HG03139 (cell line): ENCODE results near the gene NDE1.
"Not testable (repeated sequence)": the region's sequence is repeated elsewhere in the genome, so short reads cannot be mapped to it uniquely, and the experiment has no call there.

Experiments used
- ATAC-seq: cut with Tn5 transposase; IDR thresholded peaks from one replicate; pipeline ENCODE4 v1.9.1; 2021; ENCODE audit not compliant: unreplicated experiment

The NDE1 gene

GRCh38 chr16:15650019-15650697 lies at the start of gene NDE1:
Gene NDE1, plus strand, starts transcription at chr16:15650245. Its CDS starts 14,534 bp downstream, at chr16:15664779.
- ATAC-seq: peak; percentile 74

- ATAC-seq: no peak
Observed at GRCh38 chr16:15601212-15601879, 48.7 kb upstream of the NDE1 start.

GRCh38 chr16:15602285-15603044 lies 47.6 kb upstream of the NDE1 start:
- no peak for ATAC-seq

- no peak for ATAC-seq
Observed at GRCh38 chr16:15604460-15605440, 45.3 kb upstream of the NDE1 start.

GRCh38 chr16:15605839-15606517 lies 44.1 kb upstream of the NDE1 start:
- ATAC-seq: no peak

GRCh38 chr16:15606518-15607220 lies 43.4 kb upstream of the NDE1 start:
- ATAC-seq: no peak

GRCh38 chr16:15607221-15607699 lies 42.8 kb upstream of the NDE1 start:
- not testable (repeated sequence) for ATAC-seq

GRCh38 chr16:15607700-15608396 lies 42.2 kb upstream of the NDE1 start:
- no peak for ATAC-seq

- no peak for ATAC-seq
Observed at GRCh38 chr16:15608398-15609285, 41.4 kb upstream of the NDE1 start.

- ATAC-seq: no peak
Observed at GRCh38 chr16:15609286-15609649, 40.8 kb upstream of the NDE1 start.

GRCh38 chr16:15610369-15610871 lies 39.6 kb upstream of the NDE1 start:
- ATAC-seq: no peak

GRCh38 chr16:15611610-15612009 lies 38.4 kb upstream of the NDE1 start:
- no peak for ATAC-seq

- no peak for ATAC-seq
Observed at GRCh38 chr16:15613676-15614075, 36.4 kb upstream of the NDE1 start.

GRCh38 chr16:15616012-15616411 lies 34.0 kb upstream of the NDE1 start:
- no peak for ATAC-seq

- ATAC-seq: no peak
Observed at GRCh38 chr16:15616475-15617165, 33.4 kb upstream of the NDE1 start.

- ATAC-seq: no peak
Observed at GRCh38 chr16:15617901-15618300, 32.1 kb upstream of the NDE1 start.

GRCh38 chr16:15618392-15618791 lies 31.7 kb upstream of the NDE1 start:
- ATAC-seq: no peak
